CD14-positive monocyte (primary cell): ENCODE measurements around the gene TRPM5. TPM values are rescaled to one million over a fixed set of nuclear protein-coding genes. Genes with fewer than 3 reads are reported as not detected.

Experiments
- DNase-seq, 3 donors: peaks; one replicate each; pipeline ENCODE4 v3.0.0-alpha.2; 2011 to 2022
- H2AFZ ChIP-seq: 2 replicates; pipeline ENCODE4 v1.6.0; 2012; ENCODE audit warnings: mild to moderate bottlenecking, low read depth, low read length, inconsistent platforms; ENCODE audit not compliant: insufficient read depth, poor library complexity, severe bottlenecking
- H3K27ac ChIP-seq, 2 donors: 1 replicate in 1 of 2; 2 replicates in 1 of 2; pipeline ENCODE4 v1.5.1; 2012 to 2013; ENCODE audit warnings: low read length in 2 of 2, control low read depth in 1 of 2, inconsistent platforms in 1 of 2, low read depth in 1 of 2, mild to moderate bottlenecking in 1 of 2
- H3K27me3 ChIP-seq, 2 donors: one replicate each; pipeline versions ENCODE4 v1.6.0 to v1.6.1; 2011 to 2013; ENCODE audit warnings: low read length in 2 of 2; ENCODE audit not compliant: control insufficient read depth in 2 of 2, insufficient read depth in 2 of 2
- H3K36me3 ChIP-seq, 2 donors: replicated peaks in 1 of 2; 1 replicate in 1 of 2; 2 replicates in 1 of 2; pipeline versions ENCODE4 v1.5.1 to v1.6.1; 2012 to 2013; ENCODE audit warnings: low read length in 2 of 2, control low read depth in 1 of 2, inconsistent platforms in 1 of 2, mild to moderate bottlenecking in 1 of 2; ENCODE audit not compliant: insufficient read depth in 2 of 2, control insufficient read depth in 1 of 2
- H3K4me1 ChIP-seq, 2 donors: 1 replicate in 1 of 2; 2 replicates in 1 of 2; pipeline versions ENCODE4 v1.5.1 to v1.6.1; 2012 to 2013; ENCODE audit warnings: low read length in 2 of 2, control low read depth in 1 of 2, inconsistent platforms in 1 of 2, mild to moderate bottlenecking in 1 of 2, moderate library complexity in 1 of 2; ENCODE audit not compliant: insufficient read depth in 2 of 2, control insufficient read depth in 1 of 2
- H3K4me2 ChIP-seq: replicated peaks from 2 replicates; pipeline ENCODE3; 2012; ENCODE audit warnings: low read length, moderate library complexity, mild to moderate bottlenecking; ENCODE audit not compliant: poor library complexity, severe bottlenecking; ENCODE audit errors: extremely low read depth
- H3K4me3 ChIP-seq, 3 experiments: fragments of 200-600 bp in 1 of 3; sonication (generic) in 1 of 3; replicated peaks in 1 of 3; 1 replicate in 2 of 3; 2 replicates in 1 of 3; pipeline ENCODE4 v1.5.1; 2011 to 2013; ENCODE audit warnings: low read length in 3 of 3, mild to moderate bottlenecking in 3 of 3, control low read depth in 2 of 3, low read depth in 2 of 3, inconsistent platforms in 1 of 3, moderate library complexity in 1 of 3
- H3K79me2 ChIP-seq: 2 replicates; pipeline ENCODE4 v1.6.0; 2012; ENCODE audit warnings: mild to moderate bottlenecking, control low read depth, inconsistent platforms, low read length, moderate library complexity; ENCODE audit not compliant: insufficient read depth
- H3K9ac ChIP-seq: 2 replicates; pipeline ENCODE4 v1.6.0; 2017; ENCODE audit warnings: low read length, mild to moderate bottlenecking; ENCODE audit not compliant: insufficient read depth, poor library complexity, severe bottlenecking
- H3K9me3 ChIP-seq, 2 donors: replicated peaks in 1 of 2; 1 replicate in 1 of 2; 2 replicates in 1 of 2; pipeline versions ENCODE4 v1.5.1 to v1.6.1; 2012 to 2013; ENCODE audit warnings: low read length in 2 of 2, control low read depth in 1 of 2; ENCODE audit not compliant: control insufficient read depth in 1 of 2, insufficient read depth in 1 of 2
- H4K20me1 ChIP-seq: 2 replicates; pipeline ENCODE4 v1.6.0; 2012; ENCODE audit warnings: mild to moderate bottlenecking, low read length, control low read depth, moderate library complexity; ENCODE audit not compliant: insufficient read depth
- H3K27ac Mint-ChIP-seq, 7 donors: one replicate each; pipeline ENCODE4 v1.8.0; 2020; ENCODE audit warnings: mild to moderate bottlenecking in 7 of 7, mixed read lengths in 7 of 7, moderate library complexity in 6 of 7, inconsistent platforms in 2 of 7
- H3K27me3 Mint-ChIP-seq, 3 donors: one replicate each; pipeline ENCODE4 v1.8.0; 2021 to 2022; ENCODE audit warnings: low read depth in 3 of 3, mild to moderate bottlenecking in 3 of 3, mixed read lengths in 3 of 3, moderate library complexity in 3 of 3, inconsistent platforms in 1 of 3
- H3K36me3 Mint-ChIP-seq, 2 donors: one replicate each; pipeline ENCODE4 v1.8.0; 2020; ENCODE audit warnings: mixed read lengths in 2 of 2, inconsistent platforms in 1 of 2, mild to moderate bottlenecking in 1 of 2
- H3K4me1 Mint-ChIP-seq: one replicate; pipeline ENCODE4 v1.8.0; 2020; ENCODE audit warnings: mild to moderate bottlenecking, mixed read lengths
- H3K4me3 Mint-ChIP-seq, 2 donors: one replicate each; pipeline ENCODE4 v1.8.0; 2020; ENCODE audit warnings: mild to moderate bottlenecking in 2 of 2, mixed read lengths in 2 of 2, moderate library complexity in 1 of 2
- H3K9me3 Mint-ChIP-seq, 7 donors: one replicate each; pipeline ENCODE4 v1.8.0; 2020 to 2022; ENCODE audit warnings: mixed read lengths in 7 of 7, mild to moderate bottlenecking in 6 of 7, moderate library complexity in 6 of 7, inconsistent platforms in 2 of 7
- CTCF ChIP-seq: fragments of 200-600 bp; IDR thresholded peaks from one replicate; pipeline ENCODE4 v1.8.0; 2022; ENCODE audit warnings: antibody characterized with exemption, mild to moderate bottlenecking
- WGBS: methylation state at CpG from one replicate; pipeline ENCODE4 v1.1.5; 2013; ENCODE audit warnings: missing lambda C conversion rate; ENCODE audit not compliant: insufficient coverage; 5-methylcytosine and 5-hydroxymethylcytosine counted together
- intact Hi-C, 2 donors: fragments of 100-400 bp; cut with micrococcal nuclease; formaldehyde crosslinking; loops; one replicate each; pipeline versions ENCODE4 v1.15.0 to v1.15.1; 2023
- polyA plus RNA-seq, 3 donors: library from polyadenylated mRNA; depleted of rRNA in 1 of 3; unstranded in 2 of 3; stranded (reverse) in 1 of 3; fragments of 300-500 nt in 2 of 3; fragments of >200 nt in 1 of 3; fragmentation: Illumina TruSeq in 2 of 3; gene quantifications; 1 replicate in 2 of 3; 2 replicates in 1 of 3; pipeline ENCODE4 v1.2.3, GENCODE V29; 2012 to 2021

The TRPM5 gene
- polyA plus RNA-seq, 3 donors: 0.03 TPM; not detected in 2

- H3K27ac Mint-ChIP-seq: no peak overlapping the region
- H3K9me3 Mint-ChIP-seq: no peaks in the 10 kb centered on the region
- H3K4me1 Mint-ChIP-seq: no peaks in the 10 kb centered on the region
- Histone ChIP-seq H3K27me3 (peaks cover 0 to 6% of the 10 kb centered on the region in 2 donors), H3K4me2 (no peak overlapping the region), H3K9me3 (no peaks in the 10 kb centered on the region), H3K36me3 (no peaks in the 10 kb centered on the region), H2AFZ (no peak overlapping the region), H3K79me2 (no peaks in the 10 kb centered on the region), H3K9ac (no peak overlapping the region), H4K20me1 (no peaks in the 10 kb centered on the region), H3K4me1 (no peaks in the 10 kb centered on the region), H3K27ac (no peak overlapping the region), H3K4me3 (no peak overlapping the region)
- no peak overlapping the region for H3K4me3 Mint-ChIP-seq
- H3K27me3 Mint-ChIP-seq: peaks cover 7 to 16% (median 14%) of the 10 kb centered on the region in 3 donors
- no peak for DNase-seq
- 96% methylated on average over 19 of the region's 22 CpGs for WGBS
- H3K36me3 Mint-ChIP-seq: no peaks in the 10 kb centered on the region
- TF ChIP-seq CTCF: no peak
- intact Hi-C loops: no loop called here
Observed at GRCh38 chr11:2433106-2433925, 11.0 kb downstream of the TRPM5 start.

- DNase-seq: no peak
- no peaks in the 10 kb centered on the region for H3K36me3 Mint-ChIP-seq
Observed at GRCh38 chr11:2432628-2433071, 11.7 kb downstream of the TRPM5 start.

More at GRCh38 chr11:2432628-2433071, 11.7 kb downstream of the TRPM5 start:
- Histone ChIP-seq H3K4me2 (no peak overlapping the region), H4K20me1 (no peaks in the 10 kb centered on the region), H3K9ac (no peak overlapping the region), H2AFZ (no peak overlapping the region), H3K4me1 (no peaks in the 10 kb centered on the region), H3K27ac (no peak overlapping the region), H3K4me3 (no peak overlapping the region), H3K27me3 (peaks cover 0 to 4% of the 10 kb centered on the region in 2 donors), H3K36me3 (no peaks in the 10 kb centered on the region), H3K9me3 (no peaks in the 10 kb centered on the region), H3K79me2 (no peaks in the 10 kb centered on the region)
- H3K27me3 Mint-ChIP-seq: peaks cover 6 to 10% (median 9%) of the 10 kb centered on the region in 3 donors
- no peaks in the 10 kb centered on the region for H3K9me3 Mint-ChIP-seq
- H3K4me1 Mint-ChIP-seq: no peaks in the 10 kb centered on the region
- TF ChIP-seq CTCF: no peak
- whole genome bisulfite sequencing: 89% methylated on average over 11 of the region's 13 CpGs
- no peak overlapping the region for H3K4me3 Mint-ChIP-seq
- H3K27ac Mint-ChIP-seq: no peak overlapping the region
- intact Hi-C loops: no loop called here
